Activated CD4-positive, CD25-positive, alpha-beta regulatory T cell treated with anti-CD3 and anti-CD28 coated beads, Interleukin-2, amount 50 U/mL, for 72 hours (primary cell): ENCODE measurements around the gene PLIN5.

ENCODE experiments used
- DNase-seq: peaks from one replicate; pipeline ENCODE4 v3.0.0; 2021

The PLIN5 gene

GRCh38 chr19:4477034-4477801 lies 57.8 kb downstream of the PLIN5 start:
- no peak for DNase-seq

DNA sequence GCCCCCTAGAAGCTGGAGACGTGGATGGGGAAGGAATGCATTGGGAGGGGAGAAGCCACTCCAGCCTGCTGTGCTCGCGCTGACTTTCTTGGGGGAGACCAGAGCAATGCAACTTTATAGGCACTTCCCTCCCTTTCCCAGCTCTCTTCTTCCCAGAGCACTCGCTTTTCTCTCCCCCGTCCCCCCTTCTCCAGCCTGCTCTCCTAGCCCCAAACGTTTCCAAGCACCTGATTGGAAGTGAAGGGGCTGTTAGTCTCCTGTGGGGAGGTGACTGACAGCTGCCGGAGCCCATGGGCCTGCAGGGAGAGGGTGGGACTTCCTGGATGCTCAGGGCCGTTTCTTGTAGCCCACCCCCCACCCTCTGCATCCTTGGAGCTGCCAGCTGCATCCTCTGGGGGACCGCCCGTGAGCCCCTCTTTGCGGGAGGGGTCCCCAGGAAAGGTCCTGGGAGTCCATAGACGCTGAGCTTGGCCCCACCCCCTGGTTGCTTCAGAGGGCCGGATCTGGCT lies 60.5 kb downstream of the PLIN5 start:
- no peak for DNase-seq

DNA sequence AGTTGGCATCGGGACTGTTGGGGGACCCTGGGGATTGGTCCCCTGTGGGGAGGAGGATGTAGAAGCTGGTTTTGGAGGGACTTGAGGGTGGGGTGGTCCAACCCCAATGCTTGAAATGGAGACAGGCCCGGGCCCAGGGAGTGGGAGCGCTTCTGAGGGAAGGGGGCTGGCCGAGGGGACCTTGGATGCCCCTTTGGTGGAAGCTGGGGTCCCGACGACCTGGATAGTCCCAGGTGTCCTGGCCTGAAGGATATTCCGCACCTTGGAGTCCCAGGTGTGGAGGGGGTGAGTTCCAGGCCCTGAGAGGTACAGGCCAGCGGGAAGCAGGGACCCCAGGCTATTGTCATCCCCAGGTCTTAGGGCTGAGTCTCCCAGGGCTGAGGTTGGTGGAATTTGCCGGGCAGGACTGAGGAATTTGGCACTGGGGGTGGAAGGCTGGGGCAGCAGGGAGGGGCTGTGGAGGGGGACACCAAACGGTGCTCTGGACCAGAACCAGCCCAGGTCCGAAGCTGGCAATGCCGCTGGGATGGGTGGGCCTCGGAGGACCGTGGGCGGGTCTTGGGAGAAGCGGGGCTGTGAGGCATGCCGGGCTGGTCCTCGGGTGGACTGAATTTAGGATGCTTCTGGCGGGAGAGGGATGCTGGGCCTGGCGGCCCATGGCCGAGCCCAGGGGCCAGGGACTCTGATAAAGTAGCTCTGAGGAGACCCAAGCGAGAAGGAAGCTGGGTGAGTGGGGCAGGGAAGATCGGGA lies 61.1 kb downstream of the PLIN5 start:
- no peak for DNase-seq

DNA sequence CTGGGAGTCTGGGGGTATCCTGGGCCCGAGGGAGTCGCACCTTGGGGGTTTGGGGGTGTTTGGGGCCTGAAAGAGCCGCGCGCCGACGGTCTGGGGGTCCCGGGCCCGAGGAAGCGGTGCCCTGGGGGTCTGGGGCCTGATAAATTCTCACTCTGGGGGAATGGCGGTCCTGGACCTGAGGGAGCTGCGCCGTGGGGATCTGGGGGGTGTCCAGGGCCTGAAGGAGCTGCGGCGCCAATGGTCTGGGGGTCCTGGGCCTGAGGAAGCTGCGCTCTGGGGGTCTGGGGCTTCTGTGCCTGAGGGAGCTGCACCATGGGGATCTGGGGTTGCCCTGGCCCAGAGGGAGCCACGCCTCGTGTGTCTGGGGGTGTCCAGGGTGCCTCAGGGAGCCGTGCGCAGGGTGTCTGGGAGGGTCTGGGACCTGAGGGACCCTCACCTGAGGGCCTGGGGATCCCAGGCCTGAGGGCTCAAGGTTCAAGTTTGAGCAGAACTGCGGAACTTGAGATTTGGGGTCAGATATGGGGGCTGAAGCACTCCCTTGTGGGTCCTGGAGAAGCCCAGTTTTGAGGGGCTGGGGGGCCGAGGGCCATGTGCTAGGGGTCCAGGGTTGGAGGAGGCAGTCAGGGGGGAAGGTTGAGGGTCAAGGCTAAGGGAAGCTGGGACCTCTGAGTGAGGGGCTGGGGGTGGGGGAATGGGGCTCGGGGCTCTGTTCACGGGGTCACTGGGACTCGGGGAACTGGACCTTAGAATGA lies 61.8 kb downstream of the PLIN5 start:
- DNase-seq: no peak
